Hematopoietic multipotent progenitor cell treated with erythropoietin and hydrocortisone succinate and interleukin-3 and kit ligand, for 4 days (in vitro differentiated cells): ENCODE measurements around the gene TPD52L1.

Experiments used
- DNase-seq: peaks from one replicate; pipeline ENCODE4 v3.0.0-alpha.2; 2015

TPD52L1 gene

DNA sequence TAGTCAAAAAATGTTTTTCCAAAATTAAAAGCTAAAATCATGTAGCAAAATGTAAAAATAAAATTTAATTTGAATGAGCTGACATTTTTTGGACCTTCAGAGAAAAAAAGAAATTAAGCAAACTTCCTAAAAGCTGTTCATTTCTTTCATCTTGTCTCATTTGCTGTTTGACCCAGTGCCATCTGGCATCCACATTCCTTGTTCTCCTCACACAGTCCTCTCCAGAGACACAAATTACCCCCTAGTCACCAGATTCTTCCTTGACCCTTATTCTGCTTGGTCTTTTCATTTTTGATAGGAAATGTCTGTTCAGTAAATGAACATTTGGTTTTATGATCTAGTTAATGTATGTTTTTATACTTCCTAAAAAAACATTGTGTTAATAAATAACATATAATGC is 93.0 kb downstream of the TPD52L1 start:
- DNase-seq, result no peak

DNA sequence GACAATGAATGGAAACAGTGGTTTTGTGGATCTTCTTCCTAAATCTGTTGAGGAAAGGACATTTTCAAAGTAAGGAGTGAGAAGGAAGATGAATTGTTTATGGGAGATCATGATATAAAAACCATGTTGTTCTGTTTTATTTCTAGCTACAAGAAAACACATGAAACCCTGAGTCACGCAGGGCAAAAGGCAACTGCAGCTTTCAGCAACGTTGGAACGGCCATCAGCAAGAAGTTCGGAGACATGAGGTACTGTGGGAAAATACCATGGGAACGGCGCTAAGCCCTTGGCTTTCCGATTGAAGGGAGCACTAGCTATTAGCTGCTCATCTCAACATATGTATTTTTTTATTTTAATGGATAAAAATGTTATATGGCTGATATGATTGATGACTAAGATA is 94.6 kb downstream of the TPD52L1 start:
- DNase-seq, result no peak

DNA sequence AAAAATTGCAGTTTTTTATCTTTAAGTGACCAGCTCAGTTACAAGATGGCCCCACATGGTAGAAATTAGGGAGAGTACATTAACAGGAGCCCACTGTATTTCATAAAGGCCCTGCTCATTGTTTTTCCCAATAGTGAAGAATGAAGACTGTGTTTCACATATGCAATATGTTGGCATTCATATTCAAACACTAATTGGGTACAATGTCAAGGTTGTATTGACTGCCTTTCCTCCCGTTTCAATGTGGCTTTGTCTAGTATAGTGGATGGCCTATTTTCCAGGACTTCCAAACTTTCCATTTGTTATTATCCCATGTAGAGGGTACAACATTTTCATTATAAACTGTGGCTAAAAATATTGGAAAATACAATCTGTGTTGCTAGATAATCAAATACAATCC is 96.9 kb downstream of the TPD52L1 start:
- DNase-seq, result no peak

GRCh38 chr6:125251516-125252220 is 98.1 kb downstream of the TPD52L1 start:
- DNase-seq, result no peak

DNA sequence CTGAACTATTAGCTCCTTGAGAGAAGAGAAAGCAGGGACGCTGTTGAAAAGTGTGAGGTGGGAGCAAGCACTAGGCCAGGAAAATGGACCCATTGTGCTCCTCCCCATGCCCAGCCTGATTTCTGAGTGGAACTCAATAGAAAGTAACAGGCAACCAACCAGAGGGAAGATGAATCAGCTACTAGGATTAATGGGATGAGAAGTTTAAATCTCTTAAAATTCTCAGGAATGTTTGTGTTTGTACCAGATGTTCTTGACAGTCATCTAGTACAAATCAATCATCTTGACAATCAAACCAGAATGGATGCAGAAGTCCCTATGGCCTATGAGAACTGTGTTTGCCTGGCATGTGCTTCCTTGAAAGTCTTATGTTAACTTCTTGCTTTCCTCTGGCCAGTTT is 99.3 kb downstream of the TPD52L1 start:
- no peak for DNase-seq

GRCh38 chr6:125253881-125254280 is 100.3 kb downstream of the TPD52L1 start:
- no peak for DNase-seq

- DNase-seq, result no peak
These were observed 100.7 kb downstream of the TPD52L1 start for GRCh38 chr6:125254321-125254720.

DNA sequence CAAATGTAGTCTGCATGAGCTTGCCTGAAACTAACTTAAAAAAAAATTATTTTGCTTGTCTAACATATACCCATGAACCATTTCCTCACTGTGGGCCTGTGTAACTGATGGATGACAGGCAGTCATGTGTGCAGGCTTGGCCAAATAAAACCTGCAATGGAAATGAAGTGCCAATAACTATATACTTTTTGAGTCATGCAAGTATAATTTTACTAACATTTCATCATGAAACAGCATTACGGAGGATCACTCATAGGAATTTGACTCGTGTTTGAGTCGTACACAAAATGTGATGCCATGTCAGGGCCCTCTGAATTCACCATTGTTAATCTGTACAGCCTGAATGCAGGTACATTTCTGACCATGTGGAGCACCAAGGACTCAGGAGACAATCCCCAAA is 101.6 kb downstream of the TPD52L1 start:
- DNase-seq, result no peak

DNA sequence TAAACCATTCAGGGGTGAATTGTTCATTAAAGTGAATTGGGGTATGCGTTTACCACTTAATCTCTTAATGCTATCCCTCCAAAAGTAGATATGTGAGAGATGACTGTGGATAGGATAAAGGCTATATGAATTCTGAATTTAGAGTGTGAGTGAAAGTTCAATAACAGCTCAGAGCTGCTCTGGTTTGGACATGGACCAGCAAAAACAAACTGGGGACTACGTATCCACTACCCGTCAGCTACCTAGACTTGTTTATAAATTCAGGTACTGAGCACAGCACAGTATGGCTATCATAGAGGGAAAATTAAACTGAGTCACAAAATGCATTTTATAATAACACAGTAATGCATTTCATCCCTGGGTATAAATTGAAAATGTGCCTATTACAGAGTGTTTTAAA is 103.8 kb downstream of the TPD52L1 start:
- no peak for DNase-seq

DNA sequence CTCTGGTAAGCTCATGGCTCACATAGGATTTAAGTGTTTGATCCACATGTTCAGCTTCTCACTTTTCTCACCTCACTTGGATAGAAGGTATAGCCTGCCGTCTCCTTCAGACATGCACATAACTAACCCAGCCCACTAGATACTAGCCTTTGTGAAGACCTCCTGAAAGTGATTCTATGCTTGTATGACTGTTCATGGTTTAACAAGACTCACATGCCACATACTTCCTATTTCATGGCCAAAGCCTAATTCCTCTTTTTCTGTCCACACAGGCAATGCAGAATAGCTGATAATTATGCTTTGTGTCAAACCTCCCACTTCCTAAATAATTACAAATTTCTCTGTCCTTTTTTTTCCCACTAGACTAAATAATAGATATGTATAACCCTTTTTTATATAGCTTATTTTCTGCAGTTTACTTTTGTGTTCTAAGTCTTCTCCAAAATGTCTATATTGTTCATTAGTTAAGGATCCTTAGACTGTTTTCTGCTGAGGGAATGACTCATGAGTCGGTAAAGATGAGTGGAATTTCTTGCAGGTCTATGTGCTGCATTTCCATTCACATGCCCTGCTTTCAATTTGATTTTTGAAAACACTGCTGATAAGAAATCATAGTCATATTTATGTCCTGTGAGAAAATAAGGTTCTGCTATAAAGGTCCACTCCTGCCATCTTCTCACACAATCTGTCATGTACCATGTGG is 105.2 kb downstream of the TPD52L1 start:
- peak; percentile 54 for DNase-seq

GRCh38 chr6:125259354-125259736 is 105.8 kb downstream of the TPD52L1 start:
- no peak for DNase-seq

DNA sequence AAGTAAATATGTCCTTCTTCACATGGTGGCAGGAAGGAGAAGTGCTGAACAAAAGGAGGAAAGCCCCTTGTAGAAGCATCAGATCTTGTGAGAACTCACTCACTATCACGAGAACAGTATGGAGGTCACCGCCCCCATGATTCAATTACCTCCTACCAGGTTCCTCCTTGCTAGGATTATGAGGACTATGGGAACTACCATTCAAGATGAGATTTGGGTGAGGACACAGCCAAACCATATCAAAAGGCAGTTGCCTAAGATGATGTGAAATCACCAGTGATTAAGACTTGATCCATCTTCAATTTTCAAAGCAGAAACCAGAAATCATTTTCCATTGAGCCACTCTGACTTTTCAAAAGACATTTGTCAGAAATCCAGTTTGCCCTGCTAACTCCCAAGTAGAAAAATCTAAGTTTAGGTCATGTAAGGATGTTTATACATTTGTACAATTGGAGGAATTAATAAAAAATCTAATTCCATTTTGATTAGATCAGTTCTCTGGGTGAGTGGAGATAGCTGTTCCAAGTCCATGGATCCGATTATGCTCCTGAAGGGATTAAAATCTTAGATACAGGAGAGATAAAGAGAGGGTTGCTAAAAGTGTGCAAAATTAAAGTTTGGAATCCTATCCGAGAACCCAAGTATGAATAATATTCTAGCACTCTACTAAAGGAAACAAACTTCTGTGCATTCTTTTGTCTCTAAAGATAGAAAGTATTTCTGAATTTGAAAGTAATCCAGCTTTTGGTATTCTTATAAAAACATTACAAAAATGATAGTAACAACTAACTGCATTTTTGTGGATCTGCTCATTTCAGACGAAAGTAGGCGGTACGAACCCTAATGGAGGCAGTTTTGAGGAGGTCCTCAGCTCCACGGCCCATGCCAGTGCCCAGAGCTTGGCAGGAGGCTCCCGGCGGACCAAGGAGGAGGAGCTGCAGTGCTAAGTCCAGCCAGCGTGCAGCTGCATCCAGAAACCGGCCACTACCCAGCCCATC is 108.7 kb downstream of the TPD52L1 start:
- peak; percentile 13 for DNase-seq

DNA sequence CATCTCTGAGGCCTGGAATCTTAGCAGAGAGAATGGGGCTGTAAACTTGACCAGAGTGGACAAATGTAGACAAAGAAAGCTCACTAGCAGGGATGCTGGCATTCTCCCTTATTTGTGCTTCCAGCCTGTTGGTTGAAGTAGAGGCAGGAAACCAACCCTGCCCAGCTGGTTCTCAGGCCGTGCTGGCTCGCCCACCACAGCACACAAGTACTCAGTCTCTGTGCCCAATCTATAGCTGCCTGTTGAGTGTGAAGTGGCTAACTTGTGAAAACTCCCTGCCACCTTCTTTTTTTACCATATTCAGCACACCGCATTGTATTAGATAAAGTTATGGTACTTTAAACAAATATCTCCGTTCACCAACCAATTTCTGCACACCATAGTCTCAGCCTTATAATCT is 110.9 kb downstream of the TPD52L1 start:
- no peak for DNase-seq

DNA sequence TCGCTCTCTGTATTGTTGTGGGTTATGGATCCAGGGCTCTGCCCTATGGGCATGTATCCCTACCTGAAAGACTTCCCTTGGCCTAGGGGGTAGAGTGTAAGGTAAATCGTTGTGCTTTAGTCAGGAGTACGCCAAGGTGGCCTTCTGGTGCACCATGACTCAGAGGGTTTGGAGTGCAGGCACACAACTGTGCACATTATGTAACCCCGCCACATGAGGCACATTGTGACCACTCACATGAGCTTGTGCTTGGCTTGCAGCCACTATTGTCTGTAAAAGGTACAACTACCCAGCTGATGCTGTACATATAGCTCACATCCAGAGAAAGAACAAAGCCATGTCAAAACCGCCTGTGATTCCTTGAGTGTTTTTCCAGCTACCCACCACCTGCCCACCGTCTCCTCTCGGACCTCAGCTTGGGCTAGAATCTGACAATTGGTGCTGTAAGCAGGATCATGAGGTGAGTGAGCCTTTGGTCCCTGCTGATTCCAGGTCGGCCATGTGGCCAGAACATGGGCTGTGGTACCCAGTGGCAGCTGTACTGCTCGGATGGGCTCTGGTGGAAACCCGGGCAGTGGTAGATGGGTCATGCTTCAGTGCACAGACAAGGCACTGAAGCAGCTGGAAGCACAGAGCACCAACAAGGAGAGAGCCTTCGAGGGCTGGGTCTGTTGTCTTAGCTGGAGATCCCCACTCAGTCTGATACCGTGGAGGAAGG is 114.4 kb downstream of the TPD52L1 start:
- DNase-seq, result peak; percentile 8

DNA sequence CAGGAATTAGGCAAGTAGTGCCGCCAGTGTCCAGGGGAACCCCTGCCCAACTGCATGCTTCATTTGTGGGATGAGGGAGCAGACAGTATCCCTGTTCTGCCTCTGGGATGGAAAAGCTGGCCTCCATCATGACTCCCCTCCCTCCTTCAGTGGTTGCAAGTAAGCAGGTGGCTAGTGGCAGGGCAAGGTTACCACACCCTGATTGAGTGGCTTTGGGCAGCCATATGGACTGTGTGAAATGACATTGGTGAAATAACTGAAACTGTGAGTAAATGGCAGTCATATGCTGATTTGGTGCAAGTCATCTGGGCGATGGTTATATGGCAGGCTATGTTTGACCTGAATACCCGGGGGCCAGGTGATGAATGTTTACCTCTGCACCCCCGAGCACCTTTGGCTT is 115.2 kb downstream of the TPD52L1 start:
- no peak for DNase-seq

DNA sequence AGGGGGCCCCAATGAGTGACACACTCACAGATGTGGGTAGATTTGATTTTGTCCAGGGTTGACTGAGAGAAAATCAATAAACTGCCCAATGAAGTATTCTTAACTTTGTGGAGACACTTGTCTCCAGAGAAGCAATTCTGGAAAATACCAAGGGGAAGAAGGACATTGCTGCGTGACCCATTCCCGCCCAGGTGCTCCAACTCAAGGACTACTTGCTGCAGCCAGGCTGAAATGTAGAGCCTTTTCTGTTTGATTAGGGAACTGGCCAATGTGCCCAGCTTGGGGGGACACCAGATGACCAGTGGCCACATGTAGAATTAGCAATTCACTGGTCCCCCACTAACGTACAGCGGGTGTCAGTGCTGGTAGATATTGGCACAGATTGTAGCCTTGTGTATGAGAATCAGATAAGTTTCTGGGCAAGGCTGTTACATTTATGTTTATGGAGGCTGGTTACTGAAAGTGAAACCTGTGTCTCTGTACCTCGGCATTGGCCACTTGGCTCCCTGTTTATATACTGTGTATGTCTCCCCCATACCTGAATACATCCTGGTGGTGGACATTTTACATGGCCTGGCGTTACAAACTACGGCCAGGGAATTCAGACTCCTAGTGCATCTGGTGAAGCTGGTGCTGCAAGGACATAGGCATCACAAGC is 115.9 kb downstream of the TPD52L1 start:
- DNase-seq, result no peak

DNA sequence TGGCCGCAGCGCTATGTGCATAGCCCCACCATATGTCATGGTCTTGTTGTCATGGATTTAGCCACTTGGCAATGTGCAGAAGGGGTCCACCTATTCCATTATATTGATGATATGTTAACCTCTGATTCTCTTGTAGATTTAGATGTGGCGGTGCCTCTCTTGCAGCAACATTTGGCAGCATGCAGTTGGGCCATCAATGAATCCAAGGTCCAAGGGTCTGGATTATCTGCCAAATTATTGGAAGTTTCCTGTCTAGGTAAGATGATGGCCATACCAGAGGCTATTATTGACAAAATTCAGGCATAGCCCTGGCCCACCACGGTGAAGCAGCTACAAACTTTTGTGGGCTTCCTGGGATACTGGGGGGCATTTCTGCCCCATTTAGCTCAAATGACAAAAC is 116.8 kb downstream of the TPD52L1 start:
- DNase-seq, result no peak

- no peak for DNase-seq
These were observed 118.0 kb downstream of the TPD52L1 start for GRCh38 chr6:125271486-125272159.

GRCh38 chr6:125273251-125273650 is 119.7 kb downstream of the TPD52L1 start:
- DNase-seq, result no peak

DNA sequence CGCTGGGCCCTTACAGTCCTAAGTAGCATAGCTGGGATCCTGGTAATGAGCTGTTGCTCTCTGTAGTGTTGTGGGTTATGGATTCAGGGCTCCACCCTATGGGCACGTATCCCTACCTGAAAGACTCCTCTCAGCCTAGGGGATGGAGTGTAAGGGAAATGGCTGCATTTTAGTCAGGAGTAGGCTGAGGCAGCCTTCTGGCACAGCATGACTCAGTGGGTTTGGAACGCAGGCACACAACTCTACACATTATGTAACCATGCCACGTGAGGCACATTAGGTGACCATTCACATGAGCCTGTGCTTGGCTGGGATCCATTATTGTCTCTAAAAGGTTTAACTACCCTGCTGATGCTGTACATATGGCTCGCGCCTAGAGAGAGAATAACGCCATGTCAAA is 120.4 kb downstream of the TPD52L1 start:
- no peak for DNase-seq

DNA sequence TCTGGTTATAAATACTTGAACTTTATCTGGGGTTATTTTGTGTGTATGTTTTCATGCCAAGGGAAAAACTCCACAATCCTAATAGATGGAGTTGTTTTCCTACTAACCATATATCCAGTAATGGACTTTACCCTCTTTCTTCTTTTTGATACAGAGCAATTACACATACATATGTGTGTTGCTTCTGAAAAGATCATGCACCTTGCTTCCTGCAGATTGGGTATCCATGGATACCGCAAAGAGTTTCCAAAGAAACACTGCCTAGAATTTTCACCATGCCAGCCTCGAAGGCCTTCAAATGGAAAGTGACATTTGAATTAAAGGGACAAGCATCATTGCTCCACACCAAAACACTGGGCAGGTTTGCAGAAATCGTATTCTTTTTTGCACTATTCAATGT is 121.4 kb downstream of the TPD52L1 start:
- no peak for DNase-seq

- DNase-seq, result no peak
These were observed 122.2 kb downstream of the TPD52L1 start for GRCh38 chr6:125275779-125276178.
